ENCODE measurements around the gene BRF1. TPM values are rescaled to one million over a fixed set of nuclear protein-coding genes. Genes with fewer than 3 reads are reported as not detected.

The BRF1 gene
- total and polyA plus RNA-seq, 2 of the 8 experiments (the other 6 are each of a cell fraction or from before 2014, with no cell fraction given): 7.7 to 18.3 TPM

- TF ChIP-seq ATF2 (IDR thresholded peaks at IDR 0.05; ENCODE audit: low read length) (no peak), CHD2 (IDR thresholded peaks at IDR 0.05; ENCODE audit: low read length) (no peak), E2F6 (IDR thresholded peaks at IDR 0.05) (no peak), FOSL1 (IDR thresholded peaks at IDR 0.05; ENCODE audit: insufficient read depth, low read depth, low read length) (no peak), JUND (IDR thresholded peaks at IDR 0.05; ENCODE audit: low read length) (no peak), USF2 (IDR thresholded peaks at IDR 0.05; ENCODE audit: low read length) (no peak), MAX (IDR thresholded peaks at IDR 0.05) (no peak)
These were observed 138.7 kb downstream of the BRF1 start (continued) for GRCh38 chr14:105161964-105162668.
